Renal pelvis (tissue), 4 donors: ENCODE data around the gene ARPIN. TPM values are rescaled to one million over a fixed set of nuclear protein-coding genes. Genes with fewer than 3 reads are reported as not detected.
A peak's percentile ranks its signal among the peaks of the same experiment; 100 is the strongest.
"Not testable (repeated sequence)": the region's sequence is repeated elsewhere in the genome, so short reads cannot be mapped to it uniquely, and the experiment has no call there.

ENCODE experiments used
- DNase-seq: peaks from one replicate; pipeline ENCODE4 v3.0.0-alpha.2; 2013
- polyA plus RNA-seq, 3 donors: library from polyadenylated mRNA; unstranded; fragments of 120-200 nt; gene quantifications; one replicate each; pipeline ENCODE4 v1.2.1, GENCODE V29; 2013; ENCODE audit not compliant: insufficient read length in 3 of 3

Gene ARPIN
- polyA plus RNA-seq, 3 donors, result 25.7 to 31.6 (median 31.1) TPM

DNA sequence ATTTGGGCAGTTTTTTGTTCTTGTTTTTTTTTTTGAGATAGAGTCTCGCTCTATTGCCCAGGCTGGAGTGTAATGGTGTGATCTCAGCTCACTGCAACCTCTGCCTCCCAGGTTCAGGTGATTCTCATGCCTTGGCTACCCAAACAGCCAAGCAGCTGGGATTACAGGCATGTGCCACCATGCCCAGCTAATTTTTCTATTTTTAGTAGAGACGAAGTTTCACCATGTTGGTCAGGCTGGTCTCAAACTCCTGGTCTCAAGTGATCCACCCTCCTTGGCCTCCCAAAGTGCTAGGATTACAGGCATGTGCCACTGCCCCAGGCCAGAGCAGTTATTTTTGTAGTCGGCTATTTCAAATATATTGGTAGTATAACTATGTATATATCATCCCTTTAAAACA, 27.6 kb downstream of the ARPIN start:
- not testable (repeated sequence) for DNase-seq

- DNase-seq, result no peak
Measured at GRCh38 chr15:89883518-89883917, 29.2 kb downstream of the ARPIN start.

- no peak for DNase-seq
Measured at GRCh38 chr15:89880727-89881126, 32.0 kb downstream of the ARPIN start.

DNA sequence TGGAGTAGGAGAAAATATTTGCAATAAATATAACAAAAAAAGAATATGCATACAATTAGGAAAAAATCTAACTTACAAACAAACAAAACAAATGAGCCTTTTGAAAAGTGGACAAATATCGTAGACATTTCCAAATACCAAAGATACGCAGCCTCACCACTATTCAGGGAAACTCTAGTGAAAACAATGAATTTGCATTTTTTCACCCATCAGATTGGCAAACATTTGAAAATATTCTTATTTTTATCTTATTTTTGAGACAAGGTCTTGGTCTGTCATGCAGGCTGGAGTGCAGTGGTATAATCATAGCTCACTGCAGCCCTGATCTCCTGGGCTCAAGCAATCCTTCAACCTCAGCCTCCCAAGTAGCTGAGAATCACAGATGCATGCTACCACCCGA, 34.4 kb downstream of the ARPIN start:
- DNase-seq, result no peak

DNA sequence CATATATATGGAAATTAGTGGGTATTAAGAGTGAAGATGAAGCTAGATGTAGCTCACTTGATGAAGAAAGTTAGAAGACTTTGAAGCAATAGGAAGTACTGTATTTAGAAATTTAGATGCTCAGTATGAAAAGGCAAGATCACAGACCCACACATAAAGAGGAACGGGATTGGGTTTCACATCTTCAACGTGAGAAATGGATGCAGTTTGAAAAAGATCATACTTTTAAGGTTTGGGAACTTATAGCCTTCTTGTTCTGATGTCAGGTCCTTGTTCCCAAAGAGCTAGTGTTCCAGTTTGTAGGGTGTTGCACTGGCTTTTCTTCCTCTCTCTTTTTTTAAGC, 35.7 kb downstream of the ARPIN start:
- DNase-seq, result no peak

GRCh38 chr15:89876396-89877082, 36.2 kb downstream of the ARPIN start:
- DNase-seq, result no peak

GRCh38 chr15:89875741-89876140, 37.0 kb downstream of the ARPIN start:
- DNase-seq, result no peak

GRCh38 chr15:89874926-89875564, 37.7 kb downstream of the ARPIN start:
- peak; percentile 51 for DNase-seq

- DNase-seq, result no peak
Measured at GRCh38 chr15:89870688-89871288, 42.0 kb downstream of the ARPIN start.

DNA sequence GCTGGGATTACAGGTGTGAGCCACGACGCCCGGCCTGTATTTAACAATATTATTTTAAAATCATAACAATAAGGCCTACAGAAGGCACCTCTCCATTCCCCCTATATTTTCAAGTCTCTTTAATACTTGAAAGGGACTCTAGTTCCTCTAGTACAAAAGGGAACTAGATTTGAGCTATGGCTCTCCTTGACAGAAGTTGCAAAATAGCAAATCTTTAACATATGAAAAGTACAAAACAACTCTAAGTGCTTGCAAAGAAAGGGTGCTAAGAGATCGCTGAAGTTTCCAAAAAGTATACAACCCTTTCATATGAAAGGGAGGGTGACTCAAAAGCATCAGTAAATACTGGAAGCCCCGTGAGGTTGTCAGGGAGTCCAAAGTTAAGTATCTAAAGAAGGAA, 42.7 kb downstream of the ARPIN start:
- DNase-seq, result no peak

- DNase-seq, result not testable (repeated sequence)
Measured at GRCh38 chr15:89869490-89869889, 43.3 kb downstream of the ARPIN start.

DNA sequence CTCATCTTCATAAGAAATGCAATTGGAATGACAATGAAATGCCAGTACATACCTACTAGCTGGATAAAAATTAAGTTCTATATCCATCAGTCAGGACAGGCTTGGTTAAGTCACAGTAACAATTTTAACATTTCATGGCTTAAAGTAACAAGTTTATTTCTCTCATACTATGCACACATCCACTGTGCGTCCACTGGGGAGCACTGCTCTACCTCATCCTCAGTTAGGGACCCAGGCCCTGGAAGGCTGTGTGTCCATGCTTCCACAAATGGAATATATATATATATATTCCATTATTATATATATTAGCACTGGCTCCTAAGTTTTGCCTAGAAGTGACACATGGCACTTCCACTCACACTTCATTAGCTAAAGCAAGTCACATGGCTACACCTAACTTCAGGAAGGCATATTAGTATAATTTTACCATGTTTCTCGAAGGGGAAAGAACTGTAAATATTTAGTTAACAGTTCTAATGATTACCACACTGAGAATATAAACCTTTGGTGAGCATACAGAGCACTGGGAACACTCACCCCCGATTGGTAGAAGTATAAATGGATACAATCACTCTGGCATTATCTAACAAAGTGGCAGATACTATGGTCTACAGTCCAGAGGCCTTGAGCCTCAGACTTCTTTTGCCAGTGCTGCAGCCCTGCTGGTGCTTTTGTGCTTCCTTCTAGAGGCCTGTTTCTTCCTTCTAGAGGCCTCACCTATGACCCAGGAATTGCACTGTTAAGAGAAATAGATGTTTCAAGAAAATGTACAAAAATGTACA, 47.6 kb downstream of the ARPIN start:
- no peak for DNase-seq

- DNase-seq, result no peak
Measured at GRCh38 chr15:89863918-89864317, 48.8 kb downstream of the ARPIN start.

DNA sequence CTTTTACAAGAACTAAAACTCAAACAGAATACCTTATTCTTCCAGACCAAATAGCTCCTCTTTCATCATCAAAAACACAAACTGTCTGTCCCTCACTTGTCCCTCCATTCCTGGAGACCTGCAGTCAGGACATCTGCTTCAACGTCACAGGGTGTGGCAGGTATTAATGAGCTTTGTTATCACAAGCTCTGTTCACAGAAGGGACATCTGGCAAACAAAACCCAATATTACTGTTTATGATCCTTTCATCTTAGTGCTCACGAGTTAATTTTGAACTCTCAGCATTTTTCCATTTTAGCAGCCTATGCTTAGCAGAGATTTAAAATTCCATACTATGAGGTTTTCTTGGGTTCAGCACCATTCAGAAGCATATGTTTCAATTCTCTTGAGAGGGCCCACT, 51.9 kb downstream of the ARPIN start:
- no peak for DNase-seq

GRCh38 chr15:89860431-89860830, 52.3 kb downstream of the ARPIN start:
- no peak for DNase-seq

GRCh38 chr15:89858661-89859458, 53.9 kb downstream of the ARPIN start:
- no peak for DNase-seq

DNA sequence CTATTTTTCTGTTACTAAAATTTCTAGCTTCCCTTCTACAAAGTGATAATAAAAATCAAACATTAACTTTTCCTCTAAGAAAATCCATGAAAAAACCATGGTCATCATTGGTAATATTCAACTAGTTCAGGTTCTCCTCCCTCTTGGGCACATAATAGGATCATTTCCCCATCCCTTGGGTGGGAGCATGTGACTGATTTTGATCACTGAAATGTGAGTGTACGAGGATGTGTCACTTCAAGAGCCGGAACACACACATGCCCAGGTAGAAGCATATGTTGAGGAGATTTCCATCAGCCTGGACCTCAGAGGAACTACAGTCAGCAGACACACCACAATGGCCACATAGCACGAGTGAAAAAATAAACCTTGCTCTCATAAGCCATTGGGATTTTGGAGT, 55.1 kb downstream of the ARPIN start:
- no peak for DNase-seq

GRCh38 chr15:89855948-89856347, 56.8 kb downstream of the ARPIN start:
- no peak for DNase-seq

DNA sequence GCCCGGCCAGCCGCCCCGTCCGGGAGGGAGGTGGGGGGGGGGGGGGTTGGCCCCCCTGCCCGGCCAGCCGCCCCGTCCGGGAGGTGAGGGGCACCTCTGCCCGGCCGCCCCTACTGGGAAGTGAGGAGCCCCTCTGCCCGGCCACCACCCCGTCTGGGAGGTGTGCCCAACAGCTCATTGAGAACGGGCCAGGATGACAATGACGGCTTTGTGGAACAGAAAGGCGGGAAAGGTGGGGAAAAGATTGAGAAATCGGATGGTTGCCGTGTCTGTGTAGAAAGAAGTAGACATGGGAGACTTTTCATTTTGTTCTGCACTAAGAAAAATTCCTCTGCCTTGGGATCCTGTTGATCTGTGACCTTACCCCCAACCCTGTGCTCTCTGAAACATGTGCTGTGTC, 57.9 kb downstream of the ARPIN start:
- DNase-seq, result not testable (repeated sequence)

DNA sequence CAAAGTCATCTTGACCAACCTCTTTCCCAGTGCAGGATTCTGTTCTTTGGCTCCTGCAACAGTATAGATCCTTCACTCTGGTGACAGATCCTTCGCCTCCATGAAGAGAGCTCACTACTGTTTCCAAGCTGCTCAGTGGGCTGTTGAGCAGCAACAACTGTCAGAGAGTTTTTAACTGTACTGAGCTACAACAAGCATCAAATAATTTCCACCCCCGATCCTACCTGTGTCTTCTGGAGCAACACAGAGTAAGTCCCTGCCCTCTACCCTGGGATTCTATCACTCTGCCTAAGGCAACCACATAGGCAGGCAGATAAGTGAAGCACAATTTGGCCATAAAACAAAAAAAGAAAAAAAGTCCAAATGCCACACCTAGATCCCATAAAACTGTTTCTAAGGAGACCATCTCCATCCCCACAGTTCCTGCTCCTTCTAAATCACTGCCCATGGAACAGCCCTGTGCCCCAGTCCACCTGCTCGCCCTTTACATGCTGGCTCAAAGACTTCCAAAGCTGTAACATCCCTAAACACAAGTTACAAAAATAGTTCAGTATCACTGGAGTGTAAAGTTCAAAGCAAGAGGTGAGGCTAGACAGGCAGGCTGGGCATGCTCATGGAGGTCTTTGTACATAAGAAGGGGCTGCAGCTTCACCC, 60.3 kb downstream of the ARPIN start:
- no peak for DNase-seq

- DNase-seq, result no peak
Measured at GRCh38 chr15:89851673-89852341, 60.9 kb downstream of the ARPIN start.
